Smooth muscle cell (in vitro differentiated cells): Measurements from ENCODE around the gene SMCHD1. TPM values are rescaled to one million over a fixed set of nuclear protein-coding genes. Genes with fewer than 3 reads are reported as not detected.

Experiments
- DNase-seq: peaks from one replicate; lab custom pipeline; 2025; ENCODE audit not compliant: unreplicated experiment; lab: John Stamatoyannopoulos, UW
- H2AFZ ChIP-seq: fragments of 200-600 bp; sonication (generic); 2 replicates; pipeline ENCODE4 v1.6.0; 2016; ENCODE audit warnings: antibody characterized with exemption, low read depth, mild to moderate bottlenecking
- H3F3A ChIP-seq: fragments of 200-600 bp; sonication (generic); 2 replicates; pipeline ENCODE4 v1.6.0; 2017; ENCODE audit warnings: antibody characterized with exemption, low read depth
- H3K27ac ChIP-seq: fragments of 200-600 bp; sonication (generic); 2 replicates; pipeline ENCODE4 v1.5.1; 2016; ENCODE audit warnings: low read depth, mild to moderate bottlenecking
- H3K27me3 ChIP-seq: fragments of 200-600 bp; sonication (generic); 2 replicates; pipeline ENCODE4 v1.6.1; 2016; ENCODE audit warnings: low read depth, mild to moderate bottlenecking
- H3K36me3 ChIP-seq: fragments of 200-600 bp; sonication (generic); 2 replicates; pipeline ENCODE4 v1.5.1; 2016; ENCODE audit warnings: low read depth
- H3K4me1 ChIP-seq: fragments of 200-600 bp; sonication (generic); 2 replicates; pipeline ENCODE4 v1.5.1; 2016; ENCODE audit warnings: low read depth
- H3K4me2 ChIP-seq: fragments of 200-600 bp; sonication (generic); 2 replicates; pipeline ENCODE4 v1.6.0; 2016; ENCODE audit warnings: mild to moderate bottlenecking
- H3K4me3 ChIP-seq: fragments of 200-600 bp; sonication (generic); 2 replicates; pipeline ENCODE4 v1.5.1; 2016; ENCODE audit warnings: mild to moderate bottlenecking
- H3K79me2 ChIP-seq: fragments of 200-600 bp; sonication (generic); 2 replicates; pipeline ENCODE4 v1.6.0; 2016; ENCODE audit warnings: low read depth, mild to moderate bottlenecking
- H3K9ac ChIP-seq: fragments of 200-600 bp; sonication (generic); 2 replicates; pipeline ENCODE4 v1.6.0; 2016; ENCODE audit warnings: low read depth
- H3K9me3 ChIP-seq: fragments of 200-600 bp; sonication (generic); replicated peaks from 2 replicates; pipeline ENCODE4 v1.5.1; 2016; ENCODE audit warnings: low read depth
- H4K20me1 ChIP-seq: fragments of 200-600 bp; sonication (generic); 2 replicates; pipeline ENCODE4 v1.6.0; 2016; ENCODE audit warnings: low read depth
- CTCF ChIP-seq: fragments of 200-600 bp; sonication (generic); IDR thresholded peaks from 2 replicates; pipeline ENCODE4 v1.5.1; 2017; ENCODE audit warnings: borderline replicate concordance, mild to moderate bottlenecking, antibody characterized with exemption; ENCODE audit not compliant: insufficient read depth, poor library complexity, severe bottlenecking
- WGBS: methylation state at CpG from one replicate; pipeline ENCODE4 v1.1.7; 2016; ENCODE audit warnings: low lambda C conversion rate; 5-methylcytosine and 5-hydroxymethylcytosine counted together
- polyA plus RNA-seq: library from polyadenylated mRNA; unstranded; fragments of >200 nt; fragmentation: Nextera tagmentation; extraction: Ambion mirVana; gene quantifications from 2 replicates; pipeline ENCODE4 v1.2.1, GENCODE V29; 2016
- total RNA-seq: library from RNA; depleted of rRNA; stranded (reverse); fragments of >200 nt; gene quantifications from 2 replicates; pipeline ENCODE4 v1.2.3, GENCODE V29; 2014

The SMCHD1 gene
- total and polyA plus RNA-seq, 2 experiments from 2014 or later, result 5.9 to 46.3 TPM

DNA sequence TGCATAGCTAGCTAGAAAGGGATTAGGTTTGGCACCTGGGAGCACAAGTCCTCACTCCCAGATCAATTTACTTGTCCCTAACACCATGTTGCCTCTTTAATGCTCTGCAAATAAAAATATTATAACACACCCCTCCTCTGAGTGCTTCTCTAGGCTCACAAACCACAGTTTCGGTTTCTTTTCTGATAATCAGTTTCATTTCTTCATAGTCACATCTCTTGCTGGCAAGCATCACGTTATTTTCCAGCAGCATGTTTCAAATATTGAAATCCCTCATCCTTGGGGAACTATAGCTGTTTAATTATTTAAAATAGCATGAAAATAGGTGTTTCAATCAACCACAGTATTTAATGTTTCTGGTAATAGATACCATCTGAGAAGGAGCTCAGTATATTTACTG, 13.9 kb upstream of the SMCHD1 start:
- Histone ChIP-seq H3K79me2 (no peaks in the 10 kb centered on the region), H3K27ac (no peak overlapping the region), H4K20me1 (no peaks in the 10 kb centered on the region), H3F3A (no peaks in the 10 kb centered on the region), H3K4me1 (no peaks in the 10 kb centered on the region), H3K27me3 (peaks cover 21% of the 10 kb centered on the region), H3K4me2 (no peak overlapping the region), H3K4me3 (no peak overlapping the region), H2AFZ (no peak overlapping the region), H3K36me3 (no peaks in the 10 kb centered on the region), H3K9me3 (no peaks in the 10 kb centered on the region), H3K9ac (no peak overlapping the region)
- TF ChIP-seq CTCF, result no peak
- WGBS, result 74% methylated on average over 2 of the region's 2 CpGs
- DNase-seq, result no peak

DNA sequence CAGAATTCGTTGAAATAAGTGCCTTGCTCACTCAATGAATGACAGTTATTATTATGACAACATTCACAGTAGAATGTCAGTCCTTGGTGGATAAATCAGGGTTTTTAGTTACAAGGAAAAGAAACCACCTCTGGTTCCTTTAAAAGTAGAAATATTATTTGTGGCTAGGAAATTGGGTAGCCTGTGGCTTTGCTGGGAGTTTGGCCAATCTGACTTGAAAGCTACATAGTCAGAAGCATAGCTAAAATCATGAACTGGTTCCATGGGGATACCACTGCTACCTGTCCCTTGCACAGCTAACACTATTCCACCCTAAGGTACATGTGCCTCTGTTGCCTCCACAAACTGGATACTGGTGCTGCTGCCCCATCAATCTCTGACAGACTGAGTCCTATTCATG, 12.8 kb upstream of the SMCHD1 start:
- Histone ChIP-seq H3K4me1 (no peaks in the 10 kb centered on the region), H3K4me2 (no peak overlapping the region), H3K79me2 (no peaks in the 10 kb centered on the region), H3K9me3 (no peaks in the 10 kb centered on the region), H4K20me1 (no peaks in the 10 kb centered on the region), H3K9ac (no peak overlapping the region), H3K4me3 (no peak overlapping the region), H3K27ac (no peak overlapping the region), H2AFZ (no peak overlapping the region), H3K27me3 (peaks cover 21% of the 10 kb centered on the region), H3K36me3 (no peaks in the 10 kb centered on the region), H3F3A (no peaks in the 10 kb centered on the region)
- WGBS, result 72% methylated on average over 1 of the region's 1 CpG
- DNase-seq, result no peak
- no peak for TF ChIP-seq CTCF

- DNase-seq, result no peak
- Histone ChIP-seq H3K4me2 (no peak overlapping the region), H3F3A (no peaks in the 10 kb centered on the region), H2AFZ (no peak overlapping the region), H3K36me3 (no peaks in the 10 kb centered on the region), H3K79me2 (no peaks in the 10 kb centered on the region), H3K27me3 (peaks cover 21% of the 10 kb centered on the region), H4K20me1 (no peaks in the 10 kb centered on the region), H3K4me1 (no peaks in the 10 kb centered on the region), H3K4me3 (no peak overlapping the region), H3K9ac (no peak overlapping the region), H3K9me3 (no peaks in the 10 kb centered on the region), H3K27ac (no peak overlapping the region)
- no peak for TF ChIP-seq CTCF
- 97% methylated on average over 1 of the region's 1 CpG for WGBS
These were observed 11.0 kb upstream of the SMCHD1 start for GRCh38 chr18:2644535-2644934.

- Histone ChIP-seq H3K27ac (no peak overlapping the region), H3K4me2 (no peak overlapping the region), H3K9me3 (no peaks in the 10 kb centered on the region), H3K79me2 (peaks cover 8% of the 10 kb centered on the region), H2AFZ (no peak overlapping the region), H3K27me3 (peaks cover 28% of the 10 kb centered on the region), H3K9ac (no peak overlapping the region), H3K4me1 (peaks cover 10% of the 10 kb centered on the region), H4K20me1 (peaks cover 10% of the 10 kb centered on the region), H3K4me3 (no peak overlapping the region), H3K36me3 (no peaks in the 10 kb centered on the region), H3F3A (peaks cover 4% of the 10 kb centered on the region)
- no peak for TF ChIP-seq CTCF
- WGBS, result 82% methylated on average over 1 of the region's 1 CpG
- DNase-seq, result no peak
These were observed 3.5 kb upstream of the SMCHD1 start for GRCh38 chr18:2651981-2652380.
